22Rv1 (cell line): ENCODE data around the gene ADK.

Source experiments
- CTCF ChIP-seq: fragments of 450-650 bp; IDR thresholded peaks from 2 replicates; pipeline ENCODE4 v1.5.1; 2017; ENCODE audit warnings: mild to moderate bottlenecking
- ZFX ChIP-seq: fragments of 450-650 bp; IDR thresholded peaks from 2 replicates; pipeline ENCODE4 v1.6.1; 2017; ENCODE audit warnings: antibody characterized with exemption, borderline replicate concordance

- TF ChIP-seq CTCF (no peak), ZFX (no peak)
These were observed 142.8 kb downstream of the ADK start for GRCh38 chr10:74293686-74294371.
